GM12873 (cell line): ENCODE measurements around the gene HGF.

Experiments
- TF ChIP-seq, protein P1 (sequence below): IDR thresholded peaks from 2 replicates; pipeline ENCODE4 v1.5.1; 2012; ENCODE audit warnings: low read depth, mild to moderate bottlenecking, moderate library complexity, low read length, control low read depth; ENCODE audit not compliant: insufficient read depth; ENCODE audit errors: missing control alignments

HGF gene

DNA sequence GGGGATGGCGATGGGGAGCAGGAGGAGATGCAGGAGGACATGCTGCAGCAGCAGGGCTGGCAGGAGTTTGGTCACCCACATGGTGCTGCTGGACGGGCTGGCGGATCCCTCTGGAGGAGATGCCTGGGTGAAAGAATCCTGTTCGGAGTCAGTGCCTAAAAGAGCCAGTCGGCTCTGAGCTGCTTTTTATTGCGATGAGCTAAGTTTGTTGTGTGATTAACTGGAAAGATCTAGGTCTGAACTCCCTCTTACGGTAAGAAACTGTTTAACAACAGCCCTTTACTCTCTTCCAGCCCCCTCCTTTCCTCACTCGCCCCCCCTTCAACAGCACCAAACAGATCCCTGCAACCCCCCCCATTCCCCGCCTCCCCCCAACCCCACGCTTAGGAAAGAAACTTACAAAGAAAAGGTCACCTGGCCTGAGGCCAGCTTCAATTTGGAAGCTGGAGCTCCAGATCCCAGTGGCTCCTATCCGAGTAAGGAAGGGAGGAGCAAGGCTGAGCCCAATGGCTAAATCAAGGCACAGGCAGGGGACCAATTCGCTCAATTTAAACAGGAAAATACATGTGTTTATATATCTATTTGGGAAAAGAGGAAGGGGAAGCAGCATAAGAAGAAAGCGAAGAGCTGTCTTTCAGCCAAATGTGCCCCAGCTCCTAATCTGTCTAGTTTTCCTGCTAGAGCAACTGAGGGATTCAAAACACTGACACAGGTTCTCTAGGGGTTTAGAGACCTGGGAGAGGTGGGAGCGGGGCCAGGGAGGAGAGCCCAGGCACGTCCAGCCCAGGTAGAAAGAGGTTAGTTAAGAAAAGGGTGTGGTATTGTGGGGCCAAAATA lies at the start of gene HGF:
HGF (minus strand) TSS at position 157 of the 837 bp plus-strand sequence; CDS start at position 81, 76 bp downstream.
- TF ChIP-seq, protein P1, sequence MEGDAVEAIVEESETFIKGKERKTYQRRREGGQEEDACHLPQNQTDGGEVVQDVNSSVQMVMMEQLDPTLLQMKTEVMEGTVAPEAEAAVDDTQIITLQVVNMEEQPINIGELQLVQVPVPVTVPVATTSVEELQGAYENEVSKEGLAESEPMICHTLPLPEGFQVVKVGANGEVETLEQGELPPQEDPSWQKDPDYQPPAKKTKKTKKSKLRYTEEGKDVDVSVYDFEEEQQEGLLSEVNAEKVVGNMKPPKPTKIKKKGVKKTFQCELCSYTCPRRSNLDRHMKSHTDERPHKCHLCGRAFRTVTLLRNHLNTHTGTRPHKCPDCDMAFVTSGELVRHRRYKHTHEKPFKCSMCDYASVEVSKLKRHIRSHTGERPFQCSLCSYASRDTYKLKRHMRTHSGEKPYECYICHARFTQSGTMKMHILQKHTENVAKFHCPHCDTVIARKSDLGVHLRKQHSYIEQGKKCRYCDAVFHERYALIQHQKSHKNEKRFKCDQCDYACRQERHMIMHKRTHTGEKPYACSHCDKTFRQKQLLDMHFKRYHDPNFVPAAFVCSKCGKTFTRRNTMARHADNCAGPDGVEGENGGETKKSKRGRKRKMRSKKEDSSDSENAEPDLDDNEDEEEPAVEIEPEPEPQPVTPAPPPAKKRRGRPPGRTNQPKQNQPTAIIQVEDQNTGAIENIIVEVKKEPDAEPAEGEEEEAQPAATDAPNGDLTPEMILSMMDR: no peak

DNA sequence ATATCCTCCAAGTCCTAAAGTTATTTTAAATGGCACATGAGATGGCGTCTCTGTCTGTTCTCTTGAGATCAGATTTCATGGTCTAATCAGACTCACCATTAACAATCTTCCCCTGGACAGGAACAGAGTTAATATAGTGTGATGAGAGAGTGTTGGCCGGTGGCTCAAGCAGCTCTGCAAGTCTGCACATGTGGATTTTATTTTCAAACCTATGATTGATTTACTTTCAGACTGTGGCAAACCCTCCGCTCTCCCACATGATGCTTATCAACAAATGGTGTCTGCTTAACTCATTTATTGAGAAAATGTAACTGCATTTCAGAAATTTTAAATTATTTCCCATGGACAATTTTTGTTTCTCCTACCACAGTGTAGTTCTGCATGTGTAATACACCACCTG lies 46.5 kb upstream of the HGF start:
- TF ChIP-seq, protein P1: no peak

DNA sequence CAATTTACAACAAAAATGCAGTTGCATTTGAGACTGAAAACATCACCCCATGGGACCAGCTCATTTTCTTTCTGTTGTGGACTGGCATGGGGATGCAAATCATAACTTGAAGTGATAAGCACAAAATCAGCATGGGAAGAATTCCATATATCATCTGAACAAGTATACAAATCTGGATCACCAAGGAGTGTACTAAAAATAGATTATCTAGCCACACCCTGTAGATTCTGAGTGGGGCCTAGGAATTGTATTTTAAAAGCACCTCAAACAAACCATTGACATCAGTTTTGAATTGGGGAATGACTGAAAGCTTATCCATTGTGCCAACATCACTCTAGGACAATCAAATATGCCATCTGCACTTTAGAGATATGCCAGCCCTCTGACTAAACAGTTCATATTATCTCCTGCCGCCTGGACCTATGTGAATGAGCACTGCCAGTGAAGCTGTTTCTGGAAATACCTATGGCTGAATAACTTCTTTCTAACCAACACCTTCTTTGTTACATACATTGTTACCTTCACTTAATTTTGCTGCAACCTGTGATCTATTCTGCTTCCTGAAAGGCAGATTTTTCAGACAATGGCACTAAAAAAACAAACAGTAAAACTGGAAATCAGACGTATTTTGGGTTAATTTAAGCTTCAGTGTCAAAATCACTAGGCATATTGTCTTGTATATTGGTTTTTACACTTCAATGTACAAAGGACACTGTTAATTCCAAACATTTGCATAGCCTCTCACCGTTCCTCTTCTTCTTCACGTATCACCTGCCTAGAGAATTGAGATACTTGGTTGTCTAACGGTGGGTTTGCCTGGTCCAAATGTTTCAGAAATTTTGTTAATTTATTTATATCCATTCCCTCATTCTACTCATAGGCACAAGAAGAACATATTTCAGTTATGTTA lies 42.4 kb upstream of the HGF start:
- TF ChIP-seq, protein P1: no peak

DNA sequence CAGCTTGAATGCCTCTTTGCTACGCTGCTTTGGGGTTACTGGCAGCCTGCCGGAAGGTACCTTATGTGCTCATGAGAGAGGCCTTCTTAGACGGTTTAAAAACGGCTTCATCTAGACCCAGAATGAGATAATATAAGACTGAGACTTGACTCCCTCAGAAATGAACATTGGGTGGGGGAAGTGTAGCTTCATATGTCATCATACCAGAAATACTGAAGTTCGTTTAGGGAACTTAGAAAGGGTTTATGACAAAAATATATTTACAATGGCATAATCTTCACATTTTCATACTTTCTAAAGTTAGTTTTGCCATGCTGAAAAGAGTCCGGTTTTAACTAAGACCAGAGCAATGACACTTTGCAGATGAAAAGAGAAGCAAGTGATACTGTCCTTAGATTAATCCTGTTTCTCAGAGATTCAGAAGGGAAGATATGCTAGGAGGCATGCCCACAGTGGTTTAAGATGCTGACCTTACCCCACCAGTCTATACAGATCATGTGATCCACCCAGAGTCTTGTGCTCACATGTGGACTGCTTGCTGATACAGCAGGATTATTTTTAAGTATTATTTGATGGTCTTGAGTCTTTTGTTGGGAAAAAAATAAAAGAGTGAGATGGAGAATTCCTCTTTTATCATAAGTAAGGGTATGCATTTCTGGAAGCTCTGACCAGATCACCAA lies 40.8 kb upstream of the HGF start:
- TF ChIP-seq, protein P1: no peak

DNA sequence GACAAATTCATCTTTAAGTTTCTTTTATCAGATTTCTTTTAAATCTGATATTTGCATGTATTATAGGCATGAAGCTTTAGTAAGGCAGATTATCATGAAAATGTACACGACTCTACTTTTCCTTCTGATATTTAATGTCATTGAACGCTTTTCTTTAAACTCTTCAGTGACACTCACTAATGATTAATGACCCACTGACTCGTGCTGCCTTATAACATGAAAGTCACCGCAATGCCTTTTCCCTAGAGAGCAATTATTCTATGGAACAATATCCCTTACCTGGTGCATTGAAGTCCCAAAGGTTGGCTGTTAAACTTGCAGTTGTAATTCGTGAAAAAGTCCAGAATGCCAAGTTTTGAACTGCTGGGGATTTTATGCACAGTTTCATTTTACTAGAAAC lies 33.4 kb upstream of the HGF start:
- TF ChIP-seq, protein P1: no peak

DNA sequence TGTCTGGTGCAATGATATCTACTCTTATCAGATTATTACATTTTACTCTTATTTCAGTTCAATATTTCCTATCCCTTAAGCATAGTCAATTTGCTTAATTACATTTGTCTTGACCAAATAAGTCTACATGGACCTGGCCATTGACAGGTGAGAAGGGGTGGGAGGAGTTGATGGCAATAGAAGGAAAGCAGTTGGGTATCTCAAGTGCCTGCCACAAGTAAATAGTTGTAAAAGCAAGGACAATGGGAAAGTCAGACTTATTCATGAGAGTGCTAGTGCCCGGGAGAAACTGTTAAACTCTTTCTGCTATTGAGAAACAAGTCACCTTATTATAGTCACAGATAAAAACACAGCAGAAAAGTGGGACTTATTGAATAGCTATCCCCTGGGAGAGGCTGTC lies 32.4 kb upstream of the HGF start:
- TF ChIP-seq, protein P1: no peak
